ENCODE data around the gene CACNB2. TPM values are rescaled to one million over a fixed set of nuclear protein-coding genes. Genes with fewer than 3 reads are reported as not detected.

CACNB2 gene
- total RNA-seq, 1 experiment from 2014 or later = 3.2 TPM

GRCh38 chr10:18401416-18402195, 261.4 kb downstream of the CACNB2 start (continued):
- TF ChIP-seq ZNF532 (CRISPR knock-in tag; IDR thresholded peaks at IDR 0.05; ENCODE audit: borderline replicate concordance) (no peak), RELA (CRISPR knock-in tag; IDR thresholded peaks at IDR 0.05; ENCODE audit: borderline replicate concordance) (no peak), IRF1 (CRISPR knock-in tag; IDR thresholded peaks at IDR 0.05) (no peak), STAT6 (CRISPR knock-in tag; conservative IDR thresholded peaks at IDR 0.05; ENCODE audit: low read depth) (no peak), FOXK1 (CRISPR knock-in tag; IDR thresholded peaks at IDR 0.05) (no peak), ZNF263 (CRISPR knock-in tag; IDR thresholded peaks at IDR 0.05; ENCODE audit: low read depth) (no peak), CBFB (CRISPR knock-in tag; IDR thresholded peaks at IDR 0.05; ENCODE audit: low read depth) (no peak), CREM (CRISPR knock-in tag; IDR thresholded peaks at IDR 0.05) (no peak), ZNF423 (CRISPR knock-in tag; IDR thresholded peaks at IDR 0.05) (no peak), ZMAT4 (CRISPR knock-in tag; IDR thresholded peaks at IDR 0.05) (no peak), ZNF512 (CRISPR knock-in tag; IDR thresholded peaks at IDR 0.05; ENCODE audit: borderline replicate concordance) (no peak)
- TF ChIP-seq, protein P1, sequence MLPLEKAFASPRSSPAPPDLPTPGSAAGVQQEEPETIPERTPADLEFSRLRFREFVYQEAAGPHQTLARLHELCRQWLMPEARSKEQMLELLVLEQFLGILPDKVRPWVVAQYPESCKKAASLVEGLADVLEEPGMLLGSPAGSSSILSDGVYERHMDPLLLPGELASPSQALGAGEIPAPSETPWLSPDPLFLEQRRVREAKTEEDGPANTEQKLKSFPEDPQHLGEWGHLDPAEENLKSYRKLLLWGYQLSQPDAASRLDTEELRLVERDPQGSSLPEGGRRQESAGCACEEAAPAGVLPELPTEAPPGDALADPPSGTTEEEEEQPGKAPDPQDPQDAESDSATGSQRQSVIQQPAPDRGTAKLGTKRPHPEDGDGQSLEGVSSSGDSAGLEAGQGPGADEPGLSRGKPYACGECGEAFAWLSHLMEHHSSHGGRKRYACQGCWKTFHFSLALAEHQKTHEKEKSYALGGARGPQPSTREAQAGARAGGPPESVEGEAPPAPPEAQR (CRISPR knock-in tag; IDR thresholded peaks at IDR 0.05) = no peak
- TF ChIP-seq, protein P2, sequence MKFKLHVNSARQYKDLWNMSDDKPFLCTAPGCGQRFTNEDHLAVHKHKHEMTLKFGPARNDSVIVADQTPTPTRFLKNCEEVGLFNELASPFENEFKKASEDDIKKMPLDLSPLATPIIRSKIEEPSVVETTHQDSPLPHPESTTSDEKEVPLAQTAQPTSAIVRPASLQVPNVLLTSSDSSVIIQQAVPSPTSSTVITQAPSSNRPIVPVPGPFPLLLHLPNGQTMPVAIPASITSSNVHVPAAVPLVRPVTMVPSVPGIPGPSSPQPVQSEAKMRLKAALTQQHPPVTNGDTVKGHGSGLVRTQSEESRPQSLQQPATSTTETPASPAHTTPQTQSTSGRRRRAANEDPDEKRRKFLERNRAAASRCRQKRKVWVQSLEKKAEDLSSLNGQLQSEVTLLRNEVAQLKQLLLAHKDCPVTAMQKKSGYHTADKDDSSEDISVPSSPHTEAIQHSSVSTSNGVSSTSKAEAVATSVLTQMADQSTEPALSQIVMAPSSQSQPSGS (CRISPR knock-in tag; IDR thresholded peaks at IDR 0.05; ENCODE audit: borderline replicate concordance, low read depth) = no peak
- TF ChIP-seq, protein P3, sequence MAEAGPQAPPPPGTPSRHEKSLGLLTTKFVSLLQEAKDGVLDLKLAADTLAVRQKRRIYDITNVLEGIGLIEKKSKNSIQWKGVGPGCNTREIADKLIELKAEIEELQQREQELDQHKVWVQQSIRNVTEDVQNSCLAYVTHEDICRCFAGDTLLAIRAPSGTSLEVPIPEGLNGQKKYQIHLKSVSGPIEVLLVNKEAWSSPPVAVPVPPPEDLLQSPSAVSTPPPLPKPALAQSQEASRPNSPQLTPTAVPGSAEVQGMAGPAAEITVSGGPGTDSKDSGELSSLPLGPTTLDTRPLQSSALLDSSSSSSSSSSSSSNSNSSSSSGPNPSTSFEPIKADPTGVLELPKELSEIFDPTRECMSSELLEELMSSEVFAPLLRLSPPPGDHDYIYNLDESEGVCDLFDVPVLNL (CRISPR knock-in tag; IDR thresholded peaks at IDR 0.05; ENCODE audit: borderline replicate concordance, low read depth) = no peak
